ENCODE measurements around the gene NOS1.

DNA sequence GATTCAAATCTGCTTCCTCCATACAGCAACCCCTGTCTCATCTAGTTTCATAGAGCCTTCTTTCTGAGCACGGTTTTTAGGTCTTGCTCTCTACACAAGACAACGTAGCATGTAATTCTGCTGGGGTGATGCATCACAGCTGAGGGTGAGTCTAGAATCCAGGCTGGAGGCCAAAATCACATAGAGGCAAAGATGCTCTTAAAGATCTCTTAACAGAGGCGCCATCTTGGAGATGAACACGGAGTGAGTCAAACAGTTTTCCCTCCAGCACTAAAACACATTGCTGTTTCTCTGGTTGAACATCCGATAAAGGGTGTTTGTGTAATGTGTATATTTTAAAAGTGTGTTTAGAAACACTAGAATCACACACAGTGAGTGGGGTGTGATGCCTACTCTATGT, 78.9 kb downstream of the NOS1 start:
- TF ChIP-seq CTCF (conservative IDR thresholded peaks at IDR 0.05; ENCODE audit: low read length) (no peak), EZH2phosphoT487 (IDR thresholded peaks at IDR 0.05; ENCODE audit: borderline replicate concordance, low read depth, low read length) (no peak)
